Duodenal mucosa (tissue), 2 donors: Measurements from ENCODE around the gene ZFAND6.
A peak's percentile ranks its signal among the peaks of the same experiment; 100 is the strongest.
"Not testable (repeated sequence)": the region's sequence is repeated elsewhere in the genome, so short reads cannot be mapped to it uniquely, and the experiment has no call there.

ENCODE experiments used
- H3K27ac ChIP-seq: one replicate; pipeline ENCODE4 v1.7.0; 2013; ENCODE audit warnings: low read depth, low read length
- H3K27me3 ChIP-seq, 2 donors: one replicate each; pipeline ENCODE4 v1.7.0; 2013; ENCODE audit warnings: low read length in 2 of 2, control low read depth in 1 of 2; ENCODE audit not compliant: insufficient read depth in 2 of 2, control insufficient read depth in 1 of 2
- H3K36me3 ChIP-seq, 2 donors: one replicate each; pipeline ENCODE4 v1.7.0; 2013; ENCODE audit warnings: low read length in 2 of 2, control low read depth in 1 of 2; ENCODE audit not compliant: insufficient read depth in 2 of 2, control insufficient read depth in 1 of 2
- H3K4me1 ChIP-seq, 2 donors: one replicate each; pipeline ENCODE4 v1.7.0; 2013; ENCODE audit warnings: low read length in 2 of 2, control low read depth in 1 of 2; ENCODE audit not compliant: insufficient read depth in 2 of 2, control insufficient read depth in 1 of 2
- H3K4me3 ChIP-seq, 2 donors: one replicate each; pipeline ENCODE4 v1.7.0; 2013; ENCODE audit warnings: low read length in 2 of 2, low read depth in 1 of 2
- H3K9ac ChIP-seq, 2 donors: one replicate each; pipeline ENCODE4 v1.7.0; 2013; ENCODE audit warnings: low read length in 2 of 2, low read depth in 1 of 2
- H3K9me3 ChIP-seq, 2 donors: one replicate each; pipeline ENCODE4 v1.7.0; 2013; ENCODE audit warnings: low read length in 2 of 2, control low read depth in 1 of 2; ENCODE audit not compliant: control insufficient read depth in 1 of 2

Gene ZFAND6

GRCh38 chr15:80058851-80059785, at the start of gene ZFAND6:
Gene ZFAND6, plus strand, starts transcription at chr15:80059676. Its CDS starts 60,669 bp downstream, at chr15:80120345.
- Histone ChIP-seq H3K27me3 (no peaks in the 10 kb centered on the region), H3K9ac (peak within 1 kb of the TSS; percentile 81 to 95), H3K4me1 (peaks cover 13 to 23% of the 10 kb centered on the region in 2 donors), H3K27ac (peak within 1 kb of the TSS; percentile 97), H3K4me3 (peak within 1 kb of the TSS; percentile 81 to 85), H3K36me3 (no peaks in the 10 kb centered on the region), H3K9me3 (no peaks in the 10 kb centered on the region)

GRCh38 chr15:80010131-80010673, 49.3 kb upstream of the ZFAND6 start:
- no peak overlapping the region for H3K27ac ChIP-seq
- H3K27me3 ChIP-seq, result no peaks in the 10 kb centered on the region
- no peak overlapping the region for H3K4me3 ChIP-seq

DNA sequence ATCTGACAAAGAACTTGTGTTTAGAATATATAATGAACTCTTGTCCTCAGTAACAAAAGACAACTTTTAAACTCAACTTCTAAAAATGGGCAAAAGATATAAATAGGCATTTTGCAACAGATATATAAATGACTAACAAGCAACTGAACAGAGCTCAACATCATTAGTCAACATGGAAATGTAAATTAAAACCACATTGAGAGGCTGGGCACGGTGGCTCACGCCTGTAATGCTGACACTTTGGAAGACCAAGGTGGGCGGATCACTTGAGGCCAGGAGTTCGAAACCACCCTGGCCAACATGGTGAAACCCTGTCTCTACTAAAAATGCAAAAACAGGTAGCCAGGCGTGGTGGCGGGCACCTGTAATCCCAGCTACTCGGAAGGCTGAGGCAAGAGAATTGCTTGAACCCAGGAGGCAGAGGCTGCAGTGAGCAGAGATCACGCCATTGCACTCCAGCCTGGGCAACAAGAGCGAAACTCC, 48.4 kb upstream of the ZFAND6 start:
- not testable (repeated sequence) for H3K4me3 ChIP-seq, H3K36me3 ChIP-seq, H3K4me1 ChIP-seq, H3K9me3 ChIP-seq, H3K27me3 ChIP-seq, H3K9ac ChIP-seq, H3K27ac ChIP-seq

More at GRCh38 chr15:80010131-80010673, 49.3 kb upstream of the ZFAND6 start:
- H3K9ac ChIP-seq, result no peak overlapping the region
- H3K9me3 ChIP-seq, result no peaks in the 10 kb centered on the region
- no peaks in the 10 kb centered on the region for H3K36me3 ChIP-seq
- no peaks in the 10 kb centered on the region for H3K4me1 ChIP-seq

DNA sequence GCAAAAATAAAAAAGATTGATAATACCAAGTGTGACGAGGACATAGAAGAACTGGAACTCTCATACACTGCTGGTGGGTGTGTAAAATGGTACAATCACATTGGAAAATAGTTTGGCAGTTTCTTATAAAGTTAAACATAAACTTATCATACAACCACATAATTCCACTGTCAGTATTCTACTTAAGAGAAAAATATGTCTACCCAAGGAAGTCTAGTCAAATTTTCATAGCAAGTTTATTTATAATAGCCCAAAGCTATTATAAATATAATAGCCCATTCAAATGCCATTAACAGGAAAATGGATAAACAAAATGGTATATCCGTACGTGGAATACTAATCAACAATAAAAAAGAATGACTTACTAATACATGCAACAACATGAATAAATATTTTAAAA, 47.9 kb upstream of the ZFAND6 start:
- no peaks in the 10 kb centered on the region for H3K4me1 ChIP-seq
- H3K27me3 ChIP-seq, result no peaks in the 10 kb centered on the region
- H3K36me3 ChIP-seq, result no peaks in the 10 kb centered on the region
- no peak overlapping the region for H3K9ac ChIP-seq
- no peak overlapping the region for H3K27ac ChIP-seq
- H3K9me3 ChIP-seq, result no peaks in the 10 kb centered on the region
- H3K4me3 ChIP-seq, result no peak overlapping the region

DNA sequence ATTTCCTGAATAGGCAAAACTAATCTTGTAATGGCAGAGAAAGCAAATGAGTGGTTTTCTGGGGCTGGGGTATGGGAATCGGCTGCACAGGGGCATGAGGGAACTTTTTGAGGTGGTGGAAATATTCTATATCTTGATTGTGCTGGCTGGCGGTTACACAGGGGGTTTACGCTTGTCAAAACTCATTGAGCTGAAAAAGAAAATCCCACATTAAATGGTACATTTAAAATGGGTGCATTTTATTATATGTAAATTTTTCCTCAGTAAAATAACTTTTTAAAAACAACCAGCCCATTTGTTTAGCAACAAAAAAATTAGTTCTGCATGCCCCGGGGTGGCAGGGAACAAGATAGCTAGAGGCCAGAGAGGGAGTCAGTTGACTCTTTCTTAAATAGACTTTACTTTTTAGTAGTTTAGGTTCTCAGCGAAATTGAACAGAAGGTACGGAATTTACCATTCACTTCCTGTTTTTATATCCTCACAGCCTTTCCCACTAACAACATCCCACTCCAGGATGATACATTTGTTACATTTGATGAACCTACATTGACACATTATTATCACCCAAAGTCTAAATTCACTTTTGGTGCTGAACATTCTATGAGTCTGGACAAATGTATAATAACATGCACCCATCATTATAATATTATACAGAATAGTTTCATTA, 47.3 kb upstream of the ZFAND6 start:
- no peaks in the 10 kb centered on the region for H3K4me1 ChIP-seq
- no peaks in the 10 kb centered on the region for H3K9me3 ChIP-seq
- no peak overlapping the region for H3K4me3 ChIP-seq
- H3K27me3 ChIP-seq, result no peaks in the 10 kb centered on the region
- no peaks in the 10 kb centered on the region for H3K36me3 ChIP-seq
- no peak overlapping the region for H3K27ac ChIP-seq
- H3K9ac ChIP-seq, result no peak overlapping the region

DNA sequence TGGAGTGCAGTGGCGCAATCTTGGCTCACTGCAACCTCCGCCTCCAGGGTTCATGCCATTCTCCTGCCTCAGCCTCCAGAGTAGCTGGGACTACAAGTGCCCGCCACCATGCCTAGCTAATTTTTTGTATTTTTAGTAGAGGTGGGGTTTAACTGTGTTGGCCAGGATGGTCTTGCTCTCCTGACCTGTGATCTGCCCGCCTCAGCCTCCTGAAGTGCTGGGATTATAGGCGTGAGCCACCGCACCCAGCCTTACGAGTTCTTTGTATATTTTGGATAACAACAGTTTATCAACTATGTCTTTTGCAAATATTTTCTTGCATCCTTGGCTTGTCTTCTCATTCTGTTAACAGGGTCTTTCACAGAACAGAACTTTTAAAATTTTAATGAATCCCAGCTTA, 45.3 kb upstream of the ZFAND6 start:
- not testable (repeated sequence) for H3K9me3 ChIP-seq, H3K27ac ChIP-seq, H3K9ac ChIP-seq, H3K27me3 ChIP-seq, H3K36me3 ChIP-seq, H3K4me3 ChIP-seq, H3K4me1 ChIP-seq

GRCh38 chr15:80015156-80015555, 44.3 kb upstream of the ZFAND6 start:
- Histone ChIP-seq H3K4me3 (no peak overlapping the region), H3K27ac (no peak overlapping the region), H3K9ac (no peak overlapping the region), H3K27me3 (no peaks in the 10 kb centered on the region), H3K4me1 (no peaks in the 10 kb centered on the region), H3K36me3 (no peaks in the 10 kb centered on the region), H3K9me3 (no peaks in the 10 kb centered on the region)

DNA sequence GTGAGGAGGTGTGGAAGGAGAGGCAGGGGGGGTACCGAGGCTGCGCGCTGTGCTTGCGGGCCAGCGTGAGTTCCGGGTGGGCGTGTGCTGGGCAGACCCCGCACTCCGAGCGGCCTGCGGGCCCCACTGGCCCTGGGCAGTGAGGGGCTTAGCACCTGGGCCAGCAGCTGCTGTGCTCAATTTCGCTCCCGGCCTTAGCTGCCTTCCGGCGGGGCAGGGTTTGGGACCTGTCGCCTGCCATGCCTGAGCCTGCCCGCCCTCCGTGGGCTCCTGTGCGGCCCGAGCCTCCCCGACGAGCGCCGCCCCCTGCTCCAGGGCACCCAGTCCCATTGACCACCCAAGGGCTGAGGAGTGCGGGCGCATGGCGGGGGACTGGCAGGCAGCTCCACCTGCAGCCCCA, 43.0 kb upstream of the ZFAND6 start:
- H3K9me3 ChIP-seq, H3K4me3 ChIP-seq, H3K4me1 ChIP-seq, H3K27me3 ChIP-seq, H3K36me3 ChIP-seq, H3K27ac ChIP-seq, H3K9ac ChIP-seq: not testable (repeated sequence)

GRCh38 chr15:80017139-80017538, 42.3 kb upstream of the ZFAND6 start:
- H3K36me3 ChIP-seq, H3K4me3 ChIP-seq, H3K4me1 ChIP-seq, H3K9ac ChIP-seq, H3K27me3 ChIP-seq, H3K9me3 ChIP-seq, H3K27ac ChIP-seq: not testable (repeated sequence)

DNA sequence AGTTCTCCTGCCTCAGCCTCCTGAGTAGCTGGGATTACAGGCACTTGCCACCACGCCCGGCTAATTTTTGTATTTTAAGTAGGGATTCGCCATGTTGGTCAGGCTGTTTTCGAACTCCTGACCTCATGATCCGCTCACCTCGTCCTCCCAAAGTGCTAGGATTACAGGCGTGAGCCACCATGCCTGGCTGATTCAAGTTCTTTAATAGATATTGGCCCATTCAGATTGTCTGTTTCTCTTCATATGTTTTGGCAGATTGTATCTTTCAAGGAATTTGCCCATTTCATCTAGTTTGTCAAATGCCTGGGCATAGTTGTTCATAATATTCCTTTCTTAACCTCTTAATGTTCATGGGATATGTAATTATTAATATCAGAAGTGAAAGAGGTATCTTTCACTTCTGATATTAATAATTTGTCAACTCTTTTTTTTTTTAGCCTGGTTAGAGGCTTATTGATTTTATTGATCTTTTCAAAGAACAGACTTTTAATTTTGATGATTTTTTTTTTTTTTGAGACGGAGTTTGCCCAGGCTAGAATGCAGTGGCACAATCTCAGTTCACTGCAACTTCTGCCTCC, 40.2 kb upstream of the ZFAND6 start:
- H3K4me3 ChIP-seq, result no peak overlapping the region
- H3K36me3 ChIP-seq, result no peaks in the 10 kb centered on the region

More for the DNA sequence above, 40.2 kb upstream of the ZFAND6 start:
- no peak overlapping the region for H3K27ac ChIP-seq
- no peak overlapping the region for H3K9ac ChIP-seq
- H3K9me3 ChIP-seq, result no peaks in the 10 kb centered on the region
- no peaks in the 10 kb centered on the region for H3K4me1 ChIP-seq
- H3K27me3 ChIP-seq, result no peaks in the 10 kb centered on the region
